HG03469 (cell line): ENCODE data around the gene EIF4EBP2.
A peak's percentile ranks its signal among the peaks of the same experiment; 100 is the strongest.

ENCODE experiments used
- ATAC-seq: cut with Tn5 transposase; IDR thresholded peaks from one replicate; pipeline ENCODE4 v1.9.1; 2021; ENCODE audit warnings: mild to moderate bottlenecking, moderate library complexity, moderate number of reproducible peaks; ENCODE audit not compliant: unreplicated experiment

Gene EIF4EBP2

DNA sequence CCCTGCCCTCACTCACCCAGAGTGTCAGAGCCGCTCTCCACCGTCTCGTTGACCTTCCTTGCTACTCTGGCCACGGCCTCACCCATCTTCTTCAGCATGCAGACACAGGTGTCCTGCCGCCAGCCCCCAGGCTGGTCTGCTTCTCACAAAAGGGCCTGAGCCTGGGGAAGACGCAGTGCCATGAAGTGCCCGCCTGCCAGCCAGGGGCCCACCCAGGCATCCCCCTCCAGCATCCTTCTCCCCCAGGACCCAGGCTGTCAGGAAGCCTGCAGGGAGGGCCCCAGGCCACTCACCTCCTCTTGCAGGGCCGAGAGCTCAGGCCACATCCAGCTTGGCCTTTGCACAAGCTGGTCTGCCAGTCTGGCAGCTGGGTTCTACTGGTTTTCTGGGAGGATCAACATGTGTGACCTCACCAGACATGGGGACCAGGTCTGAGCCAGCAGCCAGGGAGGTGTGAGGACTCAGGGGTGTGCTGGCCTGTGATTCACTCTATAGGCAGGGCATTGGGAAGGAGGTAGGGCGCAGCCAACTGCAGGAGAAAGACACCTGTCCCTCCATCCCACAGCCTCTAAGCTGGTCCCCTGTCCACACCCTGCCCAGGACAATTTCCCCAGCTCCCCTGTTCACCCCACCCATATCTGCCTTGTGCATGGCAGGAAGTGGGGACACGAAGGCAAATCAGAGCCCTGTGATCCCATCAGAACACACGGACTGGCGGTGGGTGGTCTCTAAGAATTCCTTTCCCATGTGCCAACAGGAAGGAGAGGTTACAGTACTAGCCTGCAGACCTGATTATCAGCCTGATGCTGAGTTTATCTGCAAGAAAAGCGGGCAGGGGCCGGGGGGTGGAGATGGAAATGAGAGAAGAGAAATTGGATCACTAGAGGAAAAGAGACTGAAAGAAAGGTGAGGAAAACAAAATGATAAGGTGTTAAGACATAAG, 27.2 kb upstream of the EIF4EBP2 start:
- ATAC-seq, result no peak

DNA sequence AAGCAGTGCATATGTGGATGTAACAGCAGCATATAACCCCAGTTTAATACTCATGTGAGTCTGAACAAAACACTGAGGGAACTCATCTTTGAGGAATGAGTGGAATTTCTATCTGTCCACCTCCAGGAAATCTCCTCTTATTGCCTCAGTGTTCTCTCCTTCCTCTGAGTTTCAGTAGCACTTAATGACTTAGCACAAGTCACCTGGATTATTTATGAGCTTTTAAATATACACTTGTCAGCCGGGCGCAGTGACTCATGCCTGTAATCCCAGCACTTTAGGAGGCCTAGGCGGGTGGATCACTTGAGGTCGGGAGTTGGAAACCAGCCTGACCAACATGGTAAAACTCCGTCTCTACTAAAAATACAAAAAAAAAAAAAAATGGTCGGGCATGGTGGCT, 25.8 kb upstream of the EIF4EBP2 start:
- ATAC-seq, result no peak

DNA sequence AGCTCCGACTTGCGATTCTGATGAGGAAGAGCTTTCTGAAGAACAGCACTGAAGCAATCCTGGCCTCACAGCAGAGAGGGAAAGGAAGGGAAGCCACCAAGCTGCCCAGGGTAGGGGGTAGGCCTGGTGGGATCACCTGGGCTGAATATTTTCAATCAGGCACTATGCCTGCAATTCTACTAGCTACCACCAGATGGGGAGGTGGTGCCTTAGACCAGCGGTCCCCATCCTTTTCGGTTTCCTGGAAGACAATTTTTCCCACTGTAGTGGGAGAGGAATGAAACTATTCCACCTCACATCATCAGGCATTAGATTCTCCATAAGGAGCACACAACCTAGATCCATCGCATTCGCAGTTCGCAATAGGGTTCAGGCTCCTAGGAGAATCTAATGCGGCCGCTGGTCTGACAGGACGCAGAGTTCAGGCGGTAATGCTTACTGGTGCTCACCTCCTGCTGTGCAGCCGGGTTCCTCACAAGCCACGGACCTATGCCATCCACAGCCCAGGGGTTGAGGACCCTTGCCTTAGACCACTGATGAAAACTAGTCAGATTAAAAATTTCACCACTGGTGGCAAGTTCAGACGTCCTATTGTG, 24.3 kb upstream of the EIF4EBP2 start:
- ATAC-seq, result no peak

DNA sequence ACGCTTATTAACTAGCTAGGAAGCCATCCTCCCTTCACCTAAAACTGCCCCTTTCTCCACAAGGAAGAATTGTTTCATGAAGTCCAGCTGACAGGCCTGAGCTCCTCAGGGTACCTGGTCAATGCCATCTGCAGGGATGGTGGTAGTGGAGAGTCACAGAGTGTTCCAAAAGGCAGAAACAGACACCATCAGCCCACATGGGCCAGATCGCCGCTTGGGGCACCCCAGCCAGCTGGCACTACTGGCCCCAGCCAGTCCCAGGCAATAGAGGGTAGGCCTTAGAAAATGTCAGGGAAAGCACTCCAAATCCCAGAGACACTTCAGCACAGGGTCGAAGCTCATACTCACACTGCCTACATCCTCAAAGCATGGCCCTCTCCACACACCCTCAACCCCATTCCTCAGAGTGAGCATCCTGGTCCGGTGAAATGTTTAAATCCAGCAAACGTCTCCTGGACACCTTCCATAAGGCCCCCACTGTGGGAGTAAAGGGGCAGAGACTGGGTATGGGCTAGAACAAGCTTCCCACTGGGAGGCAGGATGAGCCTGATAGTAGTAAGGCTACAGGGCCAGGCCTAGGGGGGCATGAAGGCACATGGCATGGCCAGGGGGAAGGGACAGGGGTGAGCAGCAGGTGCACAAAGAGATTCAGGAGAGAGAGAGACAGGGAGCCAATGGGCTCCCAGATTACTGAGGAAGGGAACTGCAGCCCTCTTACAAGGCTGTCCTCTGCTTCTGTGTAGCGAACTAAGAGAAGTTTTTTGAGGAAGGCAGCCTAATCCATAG, 23.4 kb upstream of the EIF4EBP2 start:
- no peak for ATAC-seq

DNA sequence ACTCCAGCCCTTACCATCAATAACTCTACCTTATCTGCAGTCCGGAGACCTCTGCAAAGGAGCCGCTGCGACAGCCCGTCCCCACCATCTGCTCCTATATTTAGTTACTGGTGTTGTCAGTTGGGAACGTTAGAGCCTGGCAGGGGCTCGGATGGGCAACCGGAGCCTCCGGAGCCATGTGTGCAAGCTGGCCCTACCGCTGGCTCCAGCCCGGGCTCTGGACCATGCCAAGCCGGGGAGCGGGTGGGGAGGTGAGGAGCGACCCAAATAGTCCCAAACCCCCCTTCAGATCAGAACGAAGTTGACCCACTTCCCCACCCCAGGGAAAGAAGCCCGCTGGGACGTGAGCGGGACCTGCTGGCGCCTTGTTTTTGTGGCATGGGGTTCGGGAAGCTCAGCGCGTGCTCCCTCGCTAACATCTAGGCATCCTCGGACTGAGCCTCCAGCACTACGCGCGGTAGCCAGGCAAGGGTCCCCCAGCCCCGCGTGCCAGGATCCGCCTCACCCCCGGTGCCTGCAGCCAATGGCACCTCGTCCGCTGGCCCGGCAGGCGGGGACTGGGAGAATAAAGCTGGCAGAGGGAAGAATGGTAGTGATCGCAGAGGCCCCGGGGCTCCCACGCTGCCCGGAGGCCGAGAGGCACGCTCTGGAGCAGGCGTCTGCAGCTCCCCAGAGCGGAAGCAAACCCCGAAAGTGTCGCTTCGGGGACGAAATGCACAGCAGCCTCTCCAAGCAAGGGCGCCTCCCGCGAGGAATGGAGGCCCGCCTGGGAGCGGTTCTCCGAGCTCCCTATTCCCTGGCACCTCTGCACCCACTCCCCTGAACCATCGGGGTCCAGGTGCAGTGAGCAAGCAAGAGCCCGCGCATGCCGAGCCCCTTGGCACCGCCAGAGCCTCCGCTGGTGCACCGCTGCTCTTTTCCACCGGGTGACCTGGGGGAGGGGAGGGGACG, 22.2 kb upstream of the EIF4EBP2 start:
- peak; percentile 25 for ATAC-seq

GRCh38 chr10:70391654-70392053, 12.3 kb upstream of the EIF4EBP2 start:
- no peak for ATAC-seq

- ATAC-seq, result no peak
These were observed 7.8 kb upstream of the EIF4EBP2 start for GRCh38 chr10:70396140-70396539.

DNA sequence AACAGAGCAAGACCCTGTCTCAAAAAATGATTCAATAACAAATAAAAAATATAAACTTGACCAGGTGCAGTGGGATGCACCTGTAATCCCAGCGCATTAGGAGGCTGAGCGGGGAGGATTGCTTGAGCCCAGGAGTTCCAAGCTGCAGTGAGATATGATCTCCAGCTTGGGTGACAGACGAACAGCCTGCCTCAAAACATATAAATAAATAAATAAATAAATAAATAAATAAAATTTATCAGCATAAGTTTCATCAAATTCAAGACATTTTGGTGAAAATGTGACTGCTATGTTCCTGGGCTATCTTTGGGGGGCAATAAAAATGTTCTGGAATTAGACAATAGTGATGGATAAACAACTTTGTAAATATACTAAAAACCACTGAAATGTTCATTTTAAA, 4.8 kb upstream of the EIF4EBP2 start:
- ATAC-seq, result no peak

- ATAC-seq, result no peak
These were observed 386 bp upstream of the EIF4EBP2 start for GRCh38 chr10:70403483-70404035.

GRCh38 chr10:70404787-70405036, 767 bp downstream of the EIF4EBP2 start:
- no peak for ATAC-seq

GRCh38 chr10:70405037-70405824, 1.3 kb downstream of the EIF4EBP2 start:
- ATAC-seq, result no peak

GRCh38 chr10:70409772-70410171, 5.8 kb downstream of the EIF4EBP2 start:
- ATAC-seq, result no peak

- ATAC-seq, result no peak
These were observed 6.7 kb downstream of the EIF4EBP2 start for GRCh38 chr10:70410608-70411007.

DNA sequence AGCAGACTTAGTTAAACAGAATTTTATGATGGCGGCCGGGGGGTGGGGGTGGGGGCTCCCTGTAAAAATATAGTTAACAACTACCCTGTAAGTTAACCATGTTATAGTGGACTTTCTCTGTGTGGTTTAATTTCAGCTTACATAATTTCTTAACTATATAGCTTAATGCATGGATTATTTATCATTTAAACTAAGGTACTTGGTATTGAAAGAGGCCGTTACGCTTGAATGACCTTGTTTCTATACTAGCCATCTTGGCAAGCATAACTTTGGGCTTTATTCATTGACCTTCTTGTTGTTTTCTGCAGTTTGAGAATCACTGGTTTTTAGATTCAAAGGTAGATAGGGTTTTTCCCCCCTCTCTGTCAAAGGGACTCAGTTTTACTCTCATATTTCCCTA, 8.4 kb downstream of the EIF4EBP2 start:
- ATAC-seq, result no peak

DNA sequence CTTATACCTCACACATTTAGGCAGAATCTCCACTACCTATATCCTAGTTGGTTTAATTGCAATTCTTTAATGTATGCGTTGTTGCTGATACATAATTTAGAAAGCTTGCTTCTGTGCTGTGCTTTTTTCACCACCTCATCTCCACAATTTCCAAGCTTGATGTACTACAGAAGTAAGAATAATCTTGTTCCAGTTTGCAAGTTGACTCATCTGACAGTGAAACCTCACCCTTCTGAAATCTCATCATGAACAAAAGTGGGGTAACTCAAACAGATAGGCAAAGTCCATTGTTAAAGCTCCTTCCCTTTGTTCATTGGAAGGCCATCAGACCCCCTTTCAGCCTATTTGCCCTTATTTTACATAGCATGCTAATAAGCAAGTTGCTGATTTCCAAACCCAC, 13.6 kb downstream of the EIF4EBP2 start:
- ATAC-seq, result no peak

- ATAC-seq, result no peak
These were observed 14.3 kb downstream of the EIF4EBP2 start for GRCh38 chr10:70418229-70418628.

- no peak for ATAC-seq
These were observed 14.8 kb downstream of the EIF4EBP2 start for GRCh38 chr10:70418713-70419112.

DNA sequence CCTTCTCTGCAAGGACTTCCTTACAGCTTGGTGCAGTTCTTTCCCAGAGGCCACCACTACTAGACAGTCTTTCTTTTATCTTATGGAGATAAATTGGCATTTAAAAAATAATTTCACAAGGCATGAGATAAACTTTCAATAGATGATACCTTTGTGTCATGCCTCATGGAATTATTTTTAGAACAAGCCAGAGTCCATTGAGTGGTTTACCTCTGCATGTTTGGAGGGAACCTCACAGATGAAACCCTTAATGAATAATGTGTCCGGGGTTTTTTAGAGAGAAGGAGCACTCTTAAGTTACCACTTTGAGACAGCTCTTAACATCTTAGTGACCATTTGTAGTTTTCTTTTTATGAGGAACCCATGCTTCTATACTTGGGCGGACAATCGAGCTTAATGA, 20.4 kb downstream of the EIF4EBP2 start:
- no peak for ATAC-seq

- ATAC-seq, result no peak
These were observed 21.2 kb downstream of the EIF4EBP2 start for GRCh38 chr10:70425096-70425495.

DNA sequence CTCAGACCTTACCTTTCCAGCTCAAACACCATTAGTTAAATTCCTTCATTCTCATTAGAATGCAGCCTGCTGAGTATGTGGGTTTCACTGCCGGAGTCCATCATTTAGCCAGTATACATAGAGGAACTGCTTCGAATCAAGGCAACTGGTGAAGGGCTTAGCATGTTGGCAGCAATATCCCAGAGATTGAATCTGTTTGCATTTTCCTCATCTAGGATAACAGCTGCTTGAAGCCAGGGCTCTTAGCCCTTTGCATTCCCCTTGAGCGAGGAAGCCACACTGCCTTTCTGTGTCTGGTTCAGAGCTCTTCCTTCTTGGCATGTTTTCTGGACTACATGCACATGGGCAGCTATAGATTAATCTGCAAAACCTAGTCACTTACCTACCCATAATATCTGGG, 22.9 kb downstream of the EIF4EBP2 start:
- ATAC-seq, result no peak
